Measurements from ENCODE around the gene DDX23. TPM values are rescaled to one million over a fixed set of nuclear protein-coding genes. Genes with fewer than 3 reads are reported as not detected.

The DDX23 gene
- total RNA-seq, 1 donor from 2014 or later: 32.4 TPM

DNA sequence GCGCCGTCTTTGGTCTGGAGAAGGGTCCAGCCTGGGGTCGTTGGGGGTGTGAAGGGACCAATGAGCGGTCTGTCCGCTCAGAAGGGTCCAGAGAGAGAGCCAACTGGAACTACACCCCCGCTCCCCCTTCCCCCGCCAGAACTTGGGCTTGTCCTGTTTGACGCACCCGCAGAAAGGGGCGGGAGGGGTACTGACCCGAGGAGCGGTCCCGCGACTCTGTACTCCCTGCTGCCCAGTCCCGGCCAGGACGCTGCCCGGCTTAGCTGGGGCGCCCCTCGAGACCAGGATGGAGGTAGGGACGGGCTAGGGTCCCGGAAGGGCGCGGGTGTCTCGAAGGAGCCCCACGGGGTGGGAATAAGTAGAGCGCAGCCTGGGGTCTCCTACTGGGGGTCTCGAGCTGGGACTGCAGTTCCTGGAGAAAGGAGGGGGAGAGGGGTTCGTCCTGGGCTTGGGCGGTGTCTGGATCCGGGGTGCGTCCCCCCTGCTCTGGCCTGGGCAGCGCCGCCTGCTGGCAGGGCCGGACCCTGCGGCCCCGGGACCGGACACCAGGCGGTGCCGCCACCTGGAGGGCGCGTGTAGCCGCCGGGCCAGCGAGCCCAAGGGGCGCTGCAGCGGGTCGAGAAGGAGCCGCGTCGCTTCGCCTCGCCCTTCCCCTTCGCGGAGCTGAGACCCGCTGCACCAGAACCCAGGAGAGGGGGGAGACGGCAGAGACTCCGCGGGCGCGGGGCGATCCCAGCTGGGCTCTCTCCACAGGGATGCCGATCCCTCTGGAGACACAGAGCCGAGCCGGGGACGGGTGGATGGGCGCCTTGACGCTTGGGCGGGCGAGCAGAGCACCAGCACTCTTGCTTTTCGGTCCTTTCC is 37.5 kb downstream of the DDX23 start:
- ATAC-seq (ENCODE audit: poor library complexity) (peak; percentile 93), DNase-seq (peak; percentile 93)
- intact Hi-C loops (cut with DNase I): no loop called here

DNA sequence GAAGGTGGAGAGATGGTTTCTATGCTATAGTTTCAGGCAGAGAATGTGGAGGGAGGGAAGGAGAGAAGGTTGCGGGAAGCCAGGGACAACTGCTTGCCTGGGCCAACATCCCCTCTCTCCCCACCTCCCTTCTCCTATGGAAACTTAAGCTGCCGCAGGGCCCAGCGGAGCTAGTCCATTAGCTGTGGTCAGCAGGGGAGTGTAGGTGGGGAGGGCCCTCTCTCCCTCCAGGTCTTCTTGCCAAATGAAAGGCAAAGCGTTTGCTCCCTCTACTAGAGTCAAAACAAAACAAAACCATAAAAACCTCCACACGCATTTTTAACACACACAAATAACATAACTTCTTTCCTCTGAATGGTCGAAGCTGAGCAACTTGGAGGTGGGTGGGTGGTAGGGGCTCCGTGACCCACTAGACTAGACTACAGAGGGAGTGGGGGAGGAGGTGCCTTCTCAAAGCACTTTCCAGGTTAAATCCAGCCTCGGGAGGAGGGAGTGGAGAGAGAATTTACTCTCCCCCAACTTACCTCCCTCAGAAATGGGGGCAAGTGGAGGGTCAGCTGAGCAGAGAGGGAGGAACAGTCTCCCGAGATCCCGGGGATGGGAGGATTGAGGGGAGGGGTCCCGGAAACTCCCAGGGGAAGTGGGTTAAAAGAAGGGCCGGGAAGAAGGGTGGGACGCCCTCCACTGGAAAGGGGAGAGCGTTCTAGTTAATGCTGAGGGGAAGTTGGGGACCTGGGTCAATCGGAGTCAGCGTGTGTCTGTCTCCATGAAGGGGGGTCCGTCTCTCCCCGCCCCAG is 38.3 kb downstream of the DDX23 start:
- DNase-seq (no peak), ATAC-seq (ENCODE audit: poor library complexity) (no peak)
- intact Hi-C loops (cut with DNase I): no loop called here

DNA sequence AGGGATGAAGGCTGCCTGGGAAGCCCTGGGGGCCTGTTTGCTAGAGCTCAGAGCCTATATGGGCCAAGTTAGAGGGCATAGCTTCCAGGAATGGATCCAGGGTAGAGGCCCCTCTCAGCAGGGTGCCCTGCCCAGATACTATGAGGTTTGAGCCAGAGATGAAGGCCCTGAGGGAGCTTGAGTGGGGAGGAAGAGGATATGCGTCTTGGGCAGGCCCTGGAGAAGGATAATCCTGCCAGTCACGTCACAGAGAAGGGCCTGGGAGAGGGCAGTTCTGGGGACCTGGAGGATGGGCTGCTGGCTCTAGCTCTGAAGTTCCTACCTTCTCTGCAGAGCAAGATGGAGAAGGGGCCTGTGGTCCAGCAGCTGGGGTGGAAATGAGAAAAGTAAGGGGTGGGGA is 39.6 kb downstream of the DDX23 start:
- intact Hi-C loops (cut with DNase I): no loop called here
- ATAC-seq (ENCODE audit: poor library complexity) (no peak), DNase-seq (no peak)

DNA sequence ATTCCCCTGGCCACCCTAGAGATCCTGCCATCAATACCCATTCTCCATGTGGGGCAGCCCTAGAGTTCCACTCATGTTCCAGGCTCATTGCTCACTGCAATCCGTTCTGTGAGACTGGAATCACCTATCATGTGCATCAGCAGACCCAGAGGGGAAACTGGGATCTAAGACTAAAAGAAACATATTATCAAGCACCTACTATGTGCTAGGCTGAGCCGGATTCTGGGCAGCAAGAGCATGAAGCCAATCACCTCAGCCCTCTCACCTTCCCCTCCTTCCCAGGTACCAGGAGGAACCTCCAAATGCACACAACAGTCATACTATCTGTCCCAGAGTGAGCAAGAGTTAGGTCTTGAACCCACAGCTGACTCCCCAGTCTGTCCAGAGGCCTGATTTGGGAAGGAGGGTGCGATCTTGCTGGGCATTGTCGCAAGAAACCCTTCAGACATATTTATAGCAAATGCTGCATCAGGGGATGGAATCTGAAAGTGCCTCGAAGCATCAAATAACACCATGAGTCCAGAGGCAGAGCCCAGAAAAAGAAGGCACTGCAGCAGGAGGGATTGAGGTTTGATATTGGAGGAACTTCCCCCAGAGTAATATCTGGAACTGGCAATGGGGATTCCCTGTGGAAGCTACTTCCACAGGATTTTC is 40.4 kb downstream of the DDX23 start:
- no peak for DNase-seq
- ATAC-seq (ENCODE audit: poor library complexity): no peak
- intact Hi-C loops (cut with DNase I): no loop called here

DNA sequence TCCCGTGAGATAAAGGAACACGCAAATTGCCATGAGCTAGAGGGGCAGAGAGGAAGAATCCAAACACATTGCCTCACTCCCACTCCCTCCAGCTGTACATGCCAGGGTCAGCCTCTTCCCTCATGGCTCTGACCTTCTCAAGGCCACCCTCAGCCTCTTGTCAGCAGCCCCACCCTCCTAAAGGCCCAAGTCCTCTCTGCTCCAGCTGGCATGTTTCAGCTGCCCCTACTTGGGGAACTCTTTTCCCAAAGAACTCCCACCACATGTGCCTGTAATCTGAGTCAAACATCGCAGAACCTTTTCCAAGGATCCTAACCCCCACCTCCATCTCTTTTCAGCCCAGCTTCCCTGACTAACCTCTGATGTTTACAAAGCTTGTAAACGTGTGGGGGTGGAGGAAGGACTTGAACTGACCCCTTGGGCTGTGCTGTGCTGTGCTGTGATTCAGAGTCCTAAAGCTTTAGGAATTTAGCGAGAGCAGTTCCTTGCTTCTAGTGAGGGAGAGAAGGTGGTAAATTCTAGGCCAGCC is 41.0 kb downstream of the DDX23 start:
- DNase-seq: no peak
- intact Hi-C loops (cut with DNase I): no loop called here
- ATAC-seq (ENCODE audit: poor library complexity): no peak

DNA sequence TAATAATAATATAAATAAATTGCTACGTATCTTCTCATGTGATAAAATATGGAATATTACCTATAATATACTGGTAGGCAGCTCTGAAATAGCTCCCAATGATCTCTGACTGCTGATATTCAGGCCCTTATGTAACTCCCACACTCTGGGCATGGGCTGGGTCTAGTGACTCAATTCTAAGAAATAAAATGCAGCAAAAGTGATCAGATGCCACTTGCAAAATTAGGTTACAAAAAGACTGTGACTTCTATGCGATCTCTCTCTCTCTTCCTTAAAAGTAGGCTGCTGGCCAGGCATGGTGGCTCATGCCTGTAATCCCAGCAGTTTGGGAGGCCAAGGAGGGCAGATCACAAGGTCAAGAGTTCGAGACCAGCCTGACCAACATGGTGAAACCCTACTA is 44.0 kb downstream of the DDX23 start:
- no peak for DNase-seq
- ATAC-seq (ENCODE audit: poor library complexity): no peak
- intact Hi-C loops (cut with DNase I): no loop called here

DNA sequence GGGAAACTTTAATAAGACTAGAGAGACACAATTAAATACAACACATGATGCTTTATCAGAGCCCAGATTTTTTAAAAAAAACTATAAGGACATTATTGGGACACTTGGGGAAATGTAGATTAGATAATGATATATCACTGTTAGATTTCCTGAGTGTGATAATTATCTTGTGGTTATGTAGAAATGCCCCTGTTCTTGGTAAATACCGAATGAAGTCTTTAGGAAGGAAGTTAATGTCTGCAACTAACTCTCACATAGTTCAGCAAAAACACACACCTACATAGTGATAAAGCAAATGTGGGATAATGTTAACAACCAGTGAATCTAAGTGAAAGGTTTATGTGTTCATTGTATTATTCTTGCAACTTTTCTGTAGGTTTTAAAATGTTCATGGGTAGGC is 48.3 kb downstream of the DDX23 start:
- intact Hi-C loops (cut with DNase I): no loop called here

DNA sequence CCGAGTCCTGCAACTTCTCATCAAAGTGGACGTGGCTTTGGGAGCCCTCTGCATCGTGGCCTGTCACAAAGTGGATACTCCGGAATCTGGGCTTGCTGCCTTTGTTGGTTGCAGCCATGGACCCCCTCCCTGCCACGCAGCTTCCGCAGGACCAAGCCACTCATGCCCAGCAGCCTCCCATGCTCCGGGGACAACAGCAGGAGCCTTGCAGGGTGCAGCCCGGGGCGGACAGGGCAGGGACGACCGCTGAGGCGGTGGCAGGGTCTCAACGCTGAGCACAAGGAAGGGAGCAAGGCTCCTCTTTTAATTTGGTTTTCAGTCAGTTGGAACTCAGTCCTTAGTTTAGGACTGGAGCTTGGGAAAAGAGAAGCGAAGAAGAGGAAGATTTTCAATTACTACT is 51.0 kb downstream of the DDX23 start:
- ATAC-seq (ENCODE audit: poor library complexity) (no peak), DNase-seq (no peak)
- intact Hi-C loops (cut with DNase I): no loop called here

More for the DNA sequence above, 48.3 kb downstream of the DDX23 start:
- ATAC-seq (ENCODE audit: poor library complexity) (no peak), DNase-seq (no peak)

DNA sequence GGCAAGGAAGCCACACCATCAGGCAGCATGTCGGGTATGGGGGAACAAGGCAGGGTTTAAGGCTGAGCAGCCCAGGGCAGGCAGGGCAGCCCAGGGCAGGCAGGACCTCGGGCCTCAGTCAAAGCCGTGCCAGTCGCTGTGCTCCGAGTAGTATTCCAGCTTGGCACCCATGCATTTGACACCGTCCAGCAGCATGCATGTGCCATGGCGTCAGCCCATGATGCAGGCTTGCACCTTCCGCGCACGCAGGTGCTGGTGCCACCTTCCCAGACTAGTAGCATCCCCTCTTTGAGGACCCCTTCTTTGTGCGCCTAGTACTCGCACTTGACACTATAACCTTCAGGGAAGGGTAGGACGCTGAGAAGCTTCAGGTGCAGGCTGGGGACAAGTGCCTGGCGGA is 51.5 kb downstream of the DDX23 start:
- DNase-seq (no peak), ATAC-seq (ENCODE audit: poor library complexity) (no peak)
- intact Hi-C loops (cut with DNase I): no loop called here

DNA sequence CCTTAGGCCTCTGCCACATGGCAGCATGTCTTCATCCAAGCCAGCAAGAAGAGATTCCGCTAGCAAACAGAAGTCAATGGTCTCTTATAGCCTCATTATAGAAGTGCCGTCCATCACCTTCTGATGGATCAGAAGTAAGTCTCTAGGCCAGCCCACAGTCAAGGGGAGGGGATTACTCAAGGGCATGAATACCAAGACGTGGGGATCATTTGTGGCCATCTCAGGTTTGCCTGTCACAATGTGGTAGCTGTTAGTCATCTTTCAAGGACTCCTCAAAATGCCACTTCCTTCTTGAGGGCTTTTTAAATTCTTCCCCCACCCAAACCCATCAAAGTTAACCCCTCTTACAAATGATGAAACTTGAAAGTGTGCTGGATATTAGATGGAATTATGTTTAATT is 55.0 kb downstream of the DDX23 start:
- ATAC-seq (ENCODE audit: poor library complexity) (no peak), DNase-seq (no peak)
- intact Hi-C loops (cut with DNase I): loop anchor here (1.0 kb wide), 1 partner anchor 44 kb away; no protein-coding TSS in a partner anchor

DNA sequence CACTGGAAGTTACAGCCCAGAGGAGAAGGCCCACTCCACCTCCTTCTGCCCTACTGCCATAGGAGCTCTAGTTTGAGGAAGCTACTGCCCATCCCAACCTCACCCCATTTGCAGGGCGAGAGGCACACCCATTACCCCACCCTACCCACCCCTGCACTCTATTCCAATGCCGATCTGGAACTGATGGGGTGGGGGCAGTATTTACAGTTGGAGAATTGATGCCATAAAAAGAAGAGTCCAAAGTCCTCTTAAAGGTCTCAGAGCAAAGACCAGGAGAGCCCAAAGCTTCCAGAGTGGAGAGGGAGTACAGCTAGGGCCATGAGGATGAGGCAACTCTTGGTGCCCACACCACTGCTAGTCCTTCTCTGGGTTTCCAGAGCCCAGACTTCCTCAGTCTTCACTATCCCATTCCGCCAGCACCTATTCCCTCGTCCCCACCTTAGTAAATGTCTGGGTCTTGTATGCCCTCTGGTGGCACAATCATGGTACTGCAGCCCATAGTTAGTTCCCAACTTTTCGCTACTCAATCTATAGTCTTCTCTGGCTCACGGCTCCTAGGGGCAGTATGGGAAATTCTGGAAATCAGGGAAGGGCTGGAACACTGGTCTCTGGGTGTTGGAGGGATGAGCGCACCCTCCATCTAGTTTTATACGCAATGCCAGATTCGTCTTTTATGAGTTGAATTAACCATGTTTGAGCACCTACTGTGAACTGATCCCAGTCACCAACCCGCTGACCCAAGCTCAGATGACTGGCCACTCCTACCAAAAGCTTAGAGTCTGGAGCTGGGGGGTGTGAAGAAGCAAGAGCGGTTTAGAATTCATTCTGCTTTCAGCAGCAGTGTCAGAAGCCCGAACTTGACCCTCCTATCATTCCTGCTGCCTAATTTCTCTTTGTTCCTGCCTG is 56.2 kb downstream of the DDX23 start:
- ATAC-seq (ENCODE audit: poor library complexity) (peak; percentile 93), DNase-seq (peak; percentile 62)
- intact Hi-C loops (cut with DNase I): loop anchor here (1.0 kb wide), 1 partner anchor 43 kb away; no protein-coding TSS in a partner anchor

DNA sequence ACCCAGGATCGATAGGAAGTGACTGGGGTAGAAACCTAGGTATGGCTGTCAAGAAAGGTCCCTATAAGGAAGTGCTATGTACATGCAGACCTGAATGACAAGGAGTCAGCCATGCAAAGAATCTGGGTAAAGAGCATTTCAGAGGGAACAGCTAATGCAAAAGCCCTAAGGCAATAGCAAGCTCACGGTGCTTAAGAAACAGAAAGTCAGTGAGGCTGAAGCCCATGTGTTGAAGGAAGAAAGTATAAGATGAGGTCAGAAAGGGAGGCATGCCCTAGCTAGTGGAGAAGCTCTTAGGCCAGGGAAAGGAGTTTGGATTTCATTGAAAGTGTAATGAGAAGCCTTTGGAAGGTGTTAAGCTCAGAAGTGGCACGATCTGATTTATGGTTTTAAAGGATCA is 57.1 kb downstream of the DDX23 start:
- ATAC-seq (ENCODE audit: poor library complexity) (no peak), DNase-seq (no peak)
- intact Hi-C loops (cut with DNase I): no loop called here

DNA sequence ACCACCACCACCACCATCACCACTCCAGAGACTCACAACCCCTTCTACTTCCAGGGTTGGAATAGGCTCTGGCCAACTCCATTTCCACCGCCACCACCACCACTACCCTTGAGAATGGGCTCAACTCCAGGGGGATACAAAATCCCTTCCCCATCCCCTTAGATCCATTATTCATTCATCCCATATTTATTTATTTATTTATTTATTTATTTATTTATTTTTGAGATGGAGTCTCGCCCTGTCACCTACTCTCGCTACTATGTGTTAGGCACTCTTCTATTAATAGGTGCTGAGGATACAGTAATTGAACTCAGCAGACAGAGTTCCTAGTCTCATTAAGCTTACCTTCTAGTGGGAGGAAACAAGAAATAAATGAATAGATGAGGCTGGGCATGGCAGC is 58.3 kb downstream of the DDX23 start:
- no peak for ATAC-seq (ENCODE audit: poor library complexity)
- intact Hi-C loops (cut with DNase I): no loop called here

DNA sequence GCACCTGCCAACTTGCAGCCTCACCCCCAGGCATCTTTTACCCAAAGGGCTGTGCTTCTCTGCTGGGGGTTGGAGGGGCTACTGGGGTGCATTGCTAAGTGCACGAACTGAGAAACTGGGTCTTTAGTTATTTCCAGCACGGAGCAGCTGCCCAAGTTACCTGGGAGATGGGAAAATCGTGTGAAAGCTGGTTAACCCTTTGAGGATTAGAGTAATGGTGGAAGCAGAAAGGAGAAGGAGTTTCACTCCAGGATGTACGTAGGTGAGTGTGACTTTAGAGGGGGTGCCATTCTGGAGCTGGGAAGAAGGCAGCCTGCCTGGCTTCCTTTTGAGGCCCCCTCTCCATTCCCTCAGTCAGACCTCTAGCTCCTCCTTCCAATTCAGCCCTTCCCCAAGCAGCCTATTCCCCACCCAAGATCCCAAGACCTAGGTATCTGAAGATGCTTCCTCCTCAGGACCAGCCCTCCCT is 62.1 kb downstream of the DDX23 start:
- intact Hi-C loops (cut with DNase I): no loop called here
- ATAC-seq (ENCODE audit: poor library complexity) (no peak), DNase-seq (no peak)

More for the DNA sequence above, 58.3 kb downstream of the DDX23 start:
- DNase-seq: no peak

DNA sequence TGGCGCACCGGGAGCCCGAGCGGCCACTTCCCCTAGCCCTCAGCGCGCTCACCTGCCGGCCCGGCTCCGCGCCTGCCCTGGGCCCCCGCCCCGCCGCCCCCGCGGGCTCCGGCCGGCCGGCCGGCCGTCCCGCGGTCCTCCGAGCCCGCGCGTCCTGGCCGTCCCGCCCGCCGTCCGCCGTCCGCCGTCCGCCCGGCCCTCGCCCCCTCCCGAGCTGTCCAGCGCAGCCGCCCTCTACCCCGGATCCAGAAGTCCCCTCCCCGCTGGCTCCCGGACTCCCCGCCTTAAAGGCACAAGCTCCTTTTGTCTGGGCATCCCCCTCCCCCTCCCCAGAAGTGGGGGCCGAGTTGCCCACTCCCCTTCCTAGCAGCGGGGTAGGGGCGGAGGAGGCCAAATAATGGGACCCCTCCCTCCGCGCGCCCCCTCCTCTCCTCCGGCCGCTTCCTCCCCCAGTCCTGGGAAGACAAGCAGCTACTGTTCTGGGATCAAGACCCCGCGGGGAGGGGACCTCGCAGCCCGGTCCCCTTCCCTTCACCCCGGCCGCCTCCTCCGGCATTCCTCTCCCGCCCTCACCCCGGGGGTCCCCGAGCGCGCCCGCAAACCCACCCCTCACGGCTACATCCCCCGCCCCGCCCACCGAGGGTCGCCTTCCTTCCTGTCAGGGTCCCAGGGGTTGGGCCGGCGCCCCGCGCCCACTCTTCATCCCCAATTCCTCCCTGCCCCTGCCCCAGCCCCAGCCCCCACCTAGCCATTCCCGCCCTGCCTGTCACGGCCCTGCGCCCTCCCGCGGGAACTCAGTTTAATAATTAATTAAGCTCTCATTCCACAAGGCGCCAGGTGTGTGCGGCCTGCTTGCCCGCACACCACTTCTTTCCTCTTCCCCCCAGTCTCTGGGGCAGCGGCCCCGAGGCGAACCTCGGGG is 62.8 kb downstream of the DDX23 start, which contains the start of gene ADCY6:
ADCY6 (minus strand) TSS at position 236 of the 922 bp plus-strand sequence. CDS start 5,655 bp downstream, outside the sequence.
- DNase-seq: peak; percentile 87
- intact Hi-C loops (cut with DNase I): no loop called here
- ATAC-seq (ENCODE audit: poor library complexity): peak; percentile 79

DNA sequence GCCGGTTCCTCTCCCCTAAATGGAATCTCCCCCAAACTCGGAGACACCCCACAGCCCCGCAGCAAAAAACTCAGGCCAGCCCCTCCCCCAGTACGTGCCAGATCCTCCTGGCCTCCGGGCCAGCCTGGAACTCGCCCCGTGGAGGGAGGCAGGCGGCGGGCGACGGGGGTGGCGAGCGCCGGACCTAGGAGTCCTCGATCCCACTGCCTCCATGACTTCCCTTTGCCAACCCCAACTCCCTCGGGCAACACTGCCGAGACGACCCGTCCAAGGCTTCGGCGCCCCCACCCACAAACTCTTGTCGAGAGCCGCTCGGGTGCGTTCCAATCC is 63.5 kb downstream of the DDX23 start:
- ATAC-seq (ENCODE audit: poor library complexity): no peak
- intact Hi-C loops (cut with DNase I): no loop called here
- no peak for DNase-seq
